Vagina (tissue), 2 donors: ENCODE data around the gene CFAP46. TPM values are rescaled to one million over a fixed set of nuclear protein-coding genes. Genes with fewer than 3 reads are reported as not detected.

Experiments used
- DNase-seq, 2 donors: peaks; one replicate each; pipeline ENCODE4 v3.0.0-alpha.2; 2017; ENCODE audit errors: extremely low spot score in 2 of 2
- H3K27ac ChIP-seq: fragments of 200-600 bp; sonication (generic); one replicate; pipeline ENCODE4 v1.5.1; 2019
- H3K27me3 ChIP-seq: fragments of 200-600 bp; sonication (generic); one replicate; pipeline ENCODE4 v1.5.1; 2019
- H3K36me3 ChIP-seq, 2 donors: fragments of 200-600 bp; sonication (generic); one replicate each; pipeline ENCODE4 v1.5.1; 2017 to 2019
- H3K4me1 ChIP-seq: fragments of 200-600 bp; sonication (generic); one replicate; pipeline ENCODE4 v1.5.1; 2019
- H3K4me3 ChIP-seq, 2 donors: fragments of 200-600 bp; sonication (generic); 1 replicate in 1 of 2; 2 replicates in 1 of 2; pipeline ENCODE4 v1.5.1; 2016 to 2019
- H3K9me3 ChIP-seq: fragments of 200-600 bp; sonication (generic); one replicate; pipeline ENCODE4 v1.5.1; 2019
- POLR2A ChIP-seq, 2 donors: fragments of 450-650 bp; IDR thresholded peaks; one replicate each; pipeline ENCODE4 v1.6.1; 2017; ENCODE audit warnings: antibody characterized with exemption in 2 of 2, mild to moderate bottlenecking in 2 of 2, moderate library complexity in 2 of 2
- POLR2AphosphoS5 ChIP-seq, 2 donors: sonication (generic); formaldehyde crosslinking; IDR thresholded peaks; one replicate each; pipeline ENCODE4 v1.9.0; 2017; ENCODE audit warnings: antibody characterized with exemption in 2 of 2, mild to moderate bottlenecking in 2 of 2, low read depth in 1 of 2; ENCODE audit not compliant: insufficient read depth in 1 of 2
- intact Hi-C: fragments of 100-400 bp; cut with DNase I; formaldehyde crosslinking; loops from one replicate; pipeline ENCODE4 v1.15.1; 2023
- total RNA-seq: library from RNA; depleted of rRNA; stranded (reverse); fragments of >200 nt; gene quantifications from one replicate; pipeline ENCODE4 v1.2.3, GENCODE V29; 2016
- TF ChIP-seq, protein P1 (sequence below), 3 experiments: fragments of 450-650 bp in 2 of 3; fragments of 200-600 bp in 1 of 3; sonication (generic) in 1 of 3; IDR thresholded peaks; one replicate each; pipeline ENCODE4 v1.5.1; 2017 to 2019; ENCODE audit warnings: antibody characterized with exemption in 3 of 3, mild to moderate bottlenecking in 2 of 3, moderate library complexity in 2 of 3

CFAP46 gene
- total RNA-seq, 1 donor from 2014 or later, result not detected

GRCh38 chr10:132817701-132818211, 124.6 kb downstream of the CFAP46 start:
- H3K27me3 ChIP-seq, result no peaks in the 10 kb centered on the region
- DNase-seq, result no peak
- TF ChIP-seq, protein P1, sequence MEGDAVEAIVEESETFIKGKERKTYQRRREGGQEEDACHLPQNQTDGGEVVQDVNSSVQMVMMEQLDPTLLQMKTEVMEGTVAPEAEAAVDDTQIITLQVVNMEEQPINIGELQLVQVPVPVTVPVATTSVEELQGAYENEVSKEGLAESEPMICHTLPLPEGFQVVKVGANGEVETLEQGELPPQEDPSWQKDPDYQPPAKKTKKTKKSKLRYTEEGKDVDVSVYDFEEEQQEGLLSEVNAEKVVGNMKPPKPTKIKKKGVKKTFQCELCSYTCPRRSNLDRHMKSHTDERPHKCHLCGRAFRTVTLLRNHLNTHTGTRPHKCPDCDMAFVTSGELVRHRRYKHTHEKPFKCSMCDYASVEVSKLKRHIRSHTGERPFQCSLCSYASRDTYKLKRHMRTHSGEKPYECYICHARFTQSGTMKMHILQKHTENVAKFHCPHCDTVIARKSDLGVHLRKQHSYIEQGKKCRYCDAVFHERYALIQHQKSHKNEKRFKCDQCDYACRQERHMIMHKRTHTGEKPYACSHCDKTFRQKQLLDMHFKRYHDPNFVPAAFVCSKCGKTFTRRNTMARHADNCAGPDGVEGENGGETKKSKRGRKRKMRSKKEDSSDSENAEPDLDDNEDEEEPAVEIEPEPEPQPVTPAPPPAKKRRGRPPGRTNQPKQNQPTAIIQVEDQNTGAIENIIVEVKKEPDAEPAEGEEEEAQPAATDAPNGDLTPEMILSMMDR (IDR thresholded peaks at IDR 0.05), result no peak
- TF ChIP-seq POLR2AphosphoS5 (IDR thresholded peaks at IDR 0.05; ENCODE audit: insufficient read depth in 1 of 2, low read depth in 1 of 2), result no peak
- no peak for TF ChIP-seq POLR2A (IDR thresholded peaks at IDR 0.05)

GRCh38 chr10:132816718-132817117, 125.7 kb downstream of the CFAP46 start:
- no peak for DNase-seq
- TF ChIP-seq POLR2AphosphoS5 (IDR thresholded peaks at IDR 0.05; ENCODE audit: insufficient read depth in 1 of 2, low read depth in 1 of 2), result no peak
- TF ChIP-seq POLR2A (IDR thresholded peaks at IDR 0.05), result no peak
- TF ChIP-seq, protein P1 (IDR thresholded peaks at IDR 0.05), result no peak
- H3K4me1 ChIP-seq, result no peaks in the 10 kb centered on the region
- intact Hi-C loops, result no loop called here
- H3K27ac ChIP-seq, result no peak overlapping the region
- no peak overlapping the region for H3K4me3 ChIP-seq
- no peaks in the 10 kb centered on the region for H3K27me3 ChIP-seq
- H3K9me3 ChIP-seq, result no peaks in the 10 kb centered on the region
- no peaks in the 10 kb centered on the region for H3K36me3 ChIP-seq

More at GRCh38 chr10:132817701-132818211, 124.6 kb downstream of the CFAP46 start:
- Histone ChIP-seq H3K27ac (no peak overlapping the region), H3K9me3 (no peaks in the 10 kb centered on the region), H3K4me3 (no peak overlapping the region), H3K4me1 (no peaks in the 10 kb centered on the region), H3K36me3 (no peaks in the 10 kb centered on the region)
- intact Hi-C loops, result no loop called here

DNA sequence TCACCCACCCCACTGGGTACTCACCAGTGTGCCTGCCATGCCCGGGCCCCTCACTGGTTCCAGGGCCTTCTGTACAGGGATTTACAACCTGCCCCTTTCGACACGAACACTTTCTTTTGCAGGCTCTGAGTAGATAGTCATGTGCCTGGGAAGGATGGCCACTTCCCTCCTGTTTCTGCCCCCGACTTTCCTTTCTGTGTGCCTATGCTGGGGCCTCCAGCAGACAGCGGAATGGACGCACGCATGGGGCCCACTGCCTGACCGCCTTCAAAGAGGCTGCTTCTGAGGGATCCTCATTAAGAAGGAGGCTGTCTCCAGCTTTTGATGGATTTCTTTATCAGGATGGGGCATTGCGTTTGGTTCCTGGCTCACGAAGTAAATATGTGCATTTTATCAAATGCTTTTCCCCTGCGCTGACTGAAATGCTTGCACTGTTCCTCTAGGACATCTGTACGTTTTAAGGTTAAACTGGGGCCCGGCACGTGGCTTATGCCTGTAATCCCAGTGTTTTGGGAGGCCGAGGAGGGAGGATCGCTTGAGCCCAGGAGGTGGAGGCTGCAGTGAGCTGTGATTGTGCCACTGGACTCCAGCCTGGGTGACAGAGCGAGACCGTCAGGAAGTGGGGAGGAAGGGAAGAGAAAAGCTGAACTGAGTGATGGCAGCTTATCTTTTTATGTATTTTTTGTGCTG, 127.1 kb downstream of the CFAP46 start:
- H3K4me3 ChIP-seq, result no peak overlapping the region
- no peaks in the 10 kb centered on the region for H3K4me1 ChIP-seq
- H3K27me3 ChIP-seq, result no peaks in the 10 kb centered on the region
- intact Hi-C loops, result no loop called here
- no peaks in the 10 kb centered on the region for H3K9me3 ChIP-seq
- no peak overlapping the region for H3K27ac ChIP-seq
- TF ChIP-seq, protein P1 (IDR thresholded peaks at IDR 0.05), result no peak
- TF ChIP-seq POLR2AphosphoS5 (IDR thresholded peaks at IDR 0.05; ENCODE audit: insufficient read depth in 1 of 2, low read depth in 1 of 2), result no peak
- no peak for TF ChIP-seq POLR2A (IDR thresholded peaks at IDR 0.05)
- H3K36me3 ChIP-seq, result no peaks in the 10 kb centered on the region
- no peak for DNase-seq

DNA sequence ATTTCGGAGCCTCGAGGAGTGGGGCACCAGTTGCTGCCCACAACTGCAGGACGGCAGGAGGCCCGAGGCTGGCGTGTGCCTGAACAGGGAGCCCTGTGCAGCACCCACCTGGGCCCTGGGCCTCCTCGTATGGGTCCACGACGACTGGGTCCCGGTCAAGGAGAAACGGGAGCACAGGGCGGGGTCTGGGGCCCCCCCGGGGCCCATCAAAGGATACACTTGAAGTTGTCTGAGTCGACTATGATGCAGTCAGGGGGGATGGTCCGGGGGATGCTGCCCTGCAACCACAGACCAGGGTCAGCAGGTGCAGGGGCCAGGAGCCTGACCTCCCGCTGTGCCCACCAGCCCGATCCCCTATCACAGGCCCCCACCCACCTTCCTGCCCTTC, 127.9 kb downstream of the CFAP46 start:
- Histone ChIP-seq H3K27ac (no peak overlapping the region), H3K4me3 (no peak overlapping the region), H3K4me1 (no peaks in the 10 kb centered on the region), H3K27me3 (no peaks in the 10 kb centered on the region), H3K36me3 (no peaks in the 10 kb centered on the region), H3K9me3 (no peaks in the 10 kb centered on the region)
- TF ChIP-seq, protein P1 (IDR thresholded peaks at IDR 0.05), result no peak
- TF ChIP-seq POLR2A (IDR thresholded peaks at IDR 0.05) (no peak), POLR2AphosphoS5 (IDR thresholded peaks at IDR 0.05; ENCODE audit: insufficient read depth in 1 of 2, low read depth in 1 of 2) (no peak)
- intact Hi-C loops, result no loop called here
- DNase-seq, result no peak
